ENCODE data around the gene S1PR4.

DNA sequence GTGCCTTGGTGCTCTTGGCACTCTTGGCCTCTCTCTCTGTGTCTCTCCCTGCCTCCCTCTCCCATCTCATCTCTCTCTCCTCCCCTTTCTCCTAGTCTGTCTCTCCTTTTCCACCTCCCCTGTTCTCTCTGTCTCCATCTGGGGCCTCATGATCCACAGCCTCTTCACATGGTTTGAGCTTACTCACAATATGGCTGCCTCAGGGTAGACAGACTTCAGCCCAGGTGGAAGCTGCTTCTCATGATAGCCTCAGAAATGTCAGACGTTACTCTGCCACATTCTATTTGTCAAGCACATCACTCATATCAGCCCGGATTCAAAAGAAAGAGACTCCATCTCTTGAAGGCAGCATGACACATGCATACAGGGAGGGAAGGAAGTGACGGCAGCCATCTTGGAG, 18.4 kb upstream of the S1PR4 start:
- TF ChIP-seq, protein P1, sequence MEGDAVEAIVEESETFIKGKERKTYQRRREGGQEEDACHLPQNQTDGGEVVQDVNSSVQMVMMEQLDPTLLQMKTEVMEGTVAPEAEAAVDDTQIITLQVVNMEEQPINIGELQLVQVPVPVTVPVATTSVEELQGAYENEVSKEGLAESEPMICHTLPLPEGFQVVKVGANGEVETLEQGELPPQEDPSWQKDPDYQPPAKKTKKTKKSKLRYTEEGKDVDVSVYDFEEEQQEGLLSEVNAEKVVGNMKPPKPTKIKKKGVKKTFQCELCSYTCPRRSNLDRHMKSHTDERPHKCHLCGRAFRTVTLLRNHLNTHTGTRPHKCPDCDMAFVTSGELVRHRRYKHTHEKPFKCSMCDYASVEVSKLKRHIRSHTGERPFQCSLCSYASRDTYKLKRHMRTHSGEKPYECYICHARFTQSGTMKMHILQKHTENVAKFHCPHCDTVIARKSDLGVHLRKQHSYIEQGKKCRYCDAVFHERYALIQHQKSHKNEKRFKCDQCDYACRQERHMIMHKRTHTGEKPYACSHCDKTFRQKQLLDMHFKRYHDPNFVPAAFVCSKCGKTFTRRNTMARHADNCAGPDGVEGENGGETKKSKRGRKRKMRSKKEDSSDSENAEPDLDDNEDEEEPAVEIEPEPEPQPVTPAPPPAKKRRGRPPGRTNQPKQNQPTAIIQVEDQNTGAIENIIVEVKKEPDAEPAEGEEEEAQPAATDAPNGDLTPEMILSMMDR (IDR thresholded peaks at IDR 0.05) = no peak
- no peak for TF ChIP-seq EZH2 (IDR thresholded peaks at IDR 0.05; ENCODE audit: borderline replicate concordance, insufficient read depth, low read depth, low read length, poor library complexity, severe bottlenecking)

Data from B cell (primary cell).